Midbrain (tissue), 1 donor: Measurements from ENCODE around the gene MALAT1.

Source experiments
- DNase-seq: peaks from one replicate; lab custom pipeline; 2025; lab: John Stamatoyannopoulos, UW

Gene MALAT1

GRCh38 chr11:65538915-65539743 is 40.3 kb downstream of the MALAT1 start:
- DNase-seq, result no peak

GRCh38 chr11:65539744-65540289 is 41.0 kb downstream of the MALAT1 start:
- no peak for DNase-seq

- DNase-seq, result peak; percentile 89
Observed at GRCh38 chr11:65540290-65541092, 41.6 kb downstream of the MALAT1 start.

- DNase-seq, result no peak
Observed at GRCh38 chr11:65541093-65541982, 42.5 kb downstream of the MALAT1 start.

- DNase-seq, result no peak
Observed at GRCh38 chr11:65542738-65543390, 44.0 kb downstream of the MALAT1 start.

GRCh38 chr11:65545853-65546216 is 47.0 kb downstream of the MALAT1 start:
- DNase-seq, result no peak

GRCh38 chr11:65546217-65546958 is 47.5 kb downstream of the MALAT1 start:
- no peak for DNase-seq

- DNase-seq, result no peak
Observed at GRCh38 chr11:65547446-65548125, 48.7 kb downstream of the MALAT1 start.

GRCh38 chr11:65548395-65548794 is 49.5 kb downstream of the MALAT1 start:
- peak; percentile 2 for DNase-seq

- no peak for DNase-seq
Observed at GRCh38 chr11:65549096-65549495, 50.3 kb downstream of the MALAT1 start.

- peak; percentile 17 for DNase-seq
Observed at GRCh38 chr11:65551572-65552387, 52.9 kb downstream of the MALAT1 start.

- DNase-seq, result no peak
Observed at GRCh38 chr11:65552388-65552951, 53.6 kb downstream of the MALAT1 start.

- DNase-seq, result no peak
Observed at GRCh38 chr11:65553301-65554001, 54.6 kb downstream of the MALAT1 start.

- no peak for DNase-seq
Observed at GRCh38 chr11:65554057-65554818, 55.4 kb downstream of the MALAT1 start.

- DNase-seq, result no peak
Observed at GRCh38 chr11:65554842-65555430, 56.1 kb downstream of the MALAT1 start.

GRCh38 chr11:65555693-65556231 is 56.9 kb downstream of the MALAT1 start:
- no peak for DNase-seq
